ENCODE measurements around the gene ISCA1. TPM values are rescaled to one million over a fixed set of nuclear protein-coding genes. Genes with fewer than 3 reads are reported as not detected.

ISCA1 gene
- total and polyA plus RNA-seq, 10 of the 15 experiments (the other 5 are each of a cell fraction or from before 2014, with no cell fraction given), result 8.9 to 36.0 (median 24.2) TPM

- H2AFZ ChIP-seq (ENCODE audit: control insufficient read depth, low read depth, low read length), result no peak overlapping the region
- FAIRE-seq (no peak), DNase-seq (ENCODE audit: low read depth, low spot score) (no peak), ATAC-seq (no peak)
- no peak for TF ChIP-seq MYB (IDR thresholded peaks at IDR 0.05; ENCODE audit: borderline replicate concordance, low read depth, low read length)
- no peak for TF ChIP-seq SRF (IDR thresholded peaks at IDR 0.05; ENCODE audit: low read depth in 2 of 2, low read length in 2 of 2)
- TF ChIP-seq STAT3 (IDR thresholded peaks at IDR 0.05; ENCODE audit: low read depth, low read length), result no peak
- no peak for TF ChIP-seq STAT1 (conservative IDR thresholded peaks at IDR 0.05)
- no peak for TF ChIP-seq MTA2 (IDR thresholded peaks at IDR 0.05; ENCODE audit: low read depth)
- no peak for TF ChIP-seq NR2C1 (IDR thresholded peaks at IDR 0.05)
- TF ChIP-seq TCF3 (IDR thresholded peaks at IDR 0.05; ENCODE audit: borderline replicate concordance, insufficient read depth, low read depth, low read length), result no peak
- no peak for TF ChIP-seq TCF12 (IDR thresholded peaks at IDR 0.05; ENCODE audit: low read depth, low read length)
- no peak for TF ChIP-seq YBX1 (IDR thresholded peaks at IDR 0.05)
- TF ChIP-seq, protein P1, sequence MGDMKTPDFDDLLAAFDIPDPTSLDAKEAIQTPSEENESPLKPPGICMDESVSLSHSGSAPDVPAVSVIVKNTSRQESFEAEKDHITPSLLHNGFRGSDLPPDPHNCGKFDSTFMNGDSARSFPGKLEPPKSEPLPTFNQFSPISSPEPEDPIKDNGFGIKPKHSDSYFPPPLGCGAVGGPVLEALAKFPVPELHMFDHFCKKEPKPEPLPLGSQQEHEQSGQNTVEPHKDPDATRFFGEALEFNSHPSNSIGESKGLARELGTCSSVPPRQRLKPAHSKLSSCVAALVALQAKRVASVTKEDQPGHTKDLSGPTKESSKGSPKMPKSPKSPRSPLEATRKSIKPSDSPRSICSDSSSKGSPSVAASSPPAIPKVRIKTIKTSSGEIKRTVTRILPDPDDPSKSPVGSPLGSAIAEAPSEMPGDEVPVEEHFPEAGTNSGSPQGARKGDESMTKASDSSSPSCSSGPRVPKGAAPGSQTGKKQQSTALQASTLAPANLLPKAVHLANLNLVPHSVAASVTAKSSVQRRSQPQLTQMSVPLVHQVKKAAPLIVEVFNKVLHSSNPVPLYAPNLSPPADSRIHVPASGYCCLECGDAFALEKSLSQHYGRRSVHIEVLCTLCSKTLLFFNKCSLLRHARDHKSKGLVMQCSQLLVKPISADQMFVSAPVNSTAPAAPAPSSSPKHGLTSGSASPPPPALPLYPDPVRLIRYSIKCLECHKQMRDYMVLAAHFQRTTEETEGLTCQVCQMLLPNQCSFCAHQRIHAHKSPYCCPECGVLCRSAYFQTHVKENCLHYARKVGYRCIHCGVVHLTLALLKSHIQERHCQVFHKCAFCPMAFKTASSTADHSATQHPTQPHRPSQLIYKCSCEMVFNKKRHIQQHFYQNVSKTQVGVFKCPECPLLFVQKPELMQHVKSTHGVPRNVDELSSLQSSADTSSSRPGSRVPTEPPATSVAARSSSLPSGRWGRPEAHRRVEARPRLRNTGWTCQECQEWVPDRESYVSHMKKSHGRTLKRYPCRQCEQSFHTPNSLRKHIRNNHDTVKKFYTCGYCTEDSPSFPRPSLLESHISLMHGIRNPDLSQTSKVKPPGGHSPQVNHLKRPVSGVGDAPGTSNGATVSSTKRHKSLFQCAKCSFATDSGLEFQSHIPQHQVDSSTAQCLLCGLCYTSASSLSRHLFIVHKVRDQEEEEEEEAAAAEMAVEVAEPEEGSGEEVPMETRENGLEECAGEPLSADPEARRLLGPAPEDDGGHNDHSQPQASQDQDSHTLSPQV (IDR thresholded peaks at IDR 0.05), result no peak
- TF ChIP-seq RAD21 (IDR thresholded peaks at IDR 0.05; ENCODE audit: insufficient read depth, low read depth, low read length), result no peak
- no peak for TF ChIP-seq POLR2AphosphoS5 (IDR thresholded peaks at IDR 0.05; ENCODE audit: low read length)
- TF ChIP-seq SMARCA5 (IDR thresholded peaks at IDR 0.05), result no peak
- TF ChIP-seq, protein P2, sequence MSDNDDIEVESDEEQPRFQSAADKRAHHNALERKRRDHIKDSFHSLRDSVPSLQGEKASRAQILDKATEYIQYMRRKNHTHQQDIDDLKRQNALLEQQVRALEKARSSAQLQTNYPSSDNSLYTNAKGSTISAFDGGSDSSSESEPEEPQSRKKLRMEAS (IDR thresholded peaks at IDR 0.05; ENCODE audit: low read depth, low read length), result no peak
- TF ChIP-seq ZNF622 (IDR thresholded peaks at IDR 0.05), result no peak
- TF ChIP-seq MTA3 (IDR thresholded peaks at IDR 0.05; ENCODE audit: borderline replicate concordance, low read length), result no peak
- TF ChIP-seq JUNB (IDR thresholded peaks at IDR 0.05), result no peak
- no peak for TF ChIP-seq RCOR1 (conservative IDR thresholded peaks at IDR 0.05; ENCODE audit: low read depth, low read length)
- in situ Hi-C loops (cut with MboI), result no loop called here
- no peak overlapping the region for H3K4me3 ChIP-seq
- WGBS (ENCODE audit: insufficient coverage, insufficient replicate concordance, low lambda C conversion rate, missing lambda C conversion rate), result 67% methylated on average over 7 of the region's 7 CpGs
- no peak overlapping the region for H3K9ac ChIP-seq (ENCODE audit: control insufficient read depth, insufficient read depth, low read length)
- H3K36me3 ChIP-seq (ENCODE audit: control insufficient read depth in 2 of 2, insufficient read depth in 2 of 2, low read length in 1 of 2), result no peaks in the 10 kb centered on the region
- RAD21 ChIA-PET (ENCODE audit: unreplicated experiment), result interaction anchor here (1.1 to 2.3 kb wide), 2 partner anchors 39 to 228 kb away, joined by 3 to 6 read pairs; no protein-coding TSS in a partner anchor
- no TSS peak for BruUV-seq (replicated peaks)
- intact Hi-C loops (cut with micrococcal nuclease; ENCODE audit: unreplicated experiment), result loop anchor here (10.0 kb wide), 1 partner anchor 206 kb away; no protein-coding TSS in a partner anchor
- CTCF ChIA-PET, result interaction anchor here (3.4 kb wide), 1 partner anchor 39 kb away, joined by 24 read pairs; no protein-coding TSS in a partner anchor
- no peaks in the 10 kb centered on the region for H4K20me1 ChIP-seq (ENCODE audit: control insufficient read depth, insufficient read depth)
- no peak overlapping the region for H3K27ac ChIP-seq (ENCODE audit: control insufficient read depth, insufficient read depth)
- no peak overlapping the region for H3K4me2 ChIP-seq (ENCODE audit: control insufficient read depth, insufficient read depth)
- no peaks in the 10 kb centered on the region for H3K9me3 ChIP-seq (replicated peaks; ENCODE audit: control insufficient read depth, insufficient read depth, low read length)
- SMC1A ChIA-PET (ENCODE audit: uncharacterized antibody, unreplicated experiment), result interaction anchor here (1.0 to 1.1 kb wide), 2 partner anchors 39 kb away, joined by 5 read pairs; no protein-coding TSS in a partner anchor
- no peaks in the 10 kb centered on the region for H3K79me2 ChIP-seq (ENCODE audit: control insufficient read depth, insufficient read depth, low read length)
- H3K27me3 ChIP-seq (replicated peaks in 1 of 2; ENCODE audit: control insufficient read depth in 2 of 2, insufficient read depth in 2 of 2, low read length in 1 of 2), result no peaks in the 10 kb centered on the region
- H3K4me1 ChIP-seq (ENCODE audit: control insufficient read depth, insufficient read depth, low read length), result no peaks in the 10 kb centered on the region
- POLR2A ChIA-PET, result no interaction called here
Observed at GRCh38 chr9:86241216-86241615, 41.1 kb downstream of the ISCA1 start.

Measured in GM12878 (cell line).